Mesenchymal stem cell (in vitro differentiated cells and primary cell): ENCODE results near the gene UFSP1.

Experiments used
- DNase-seq: peaks from one replicate; pipeline ENCODE4 v3.0.0-alpha.2; 2013
- H2AFZ ChIP-seq: one replicate; pipeline ENCODE4 v1.6.1; 2013; ENCODE audit warnings: low read depth, mild to moderate bottlenecking, control low read depth, inconsistent platforms, low read length, moderate library complexity
- H2AK5ac ChIP-seq: 2 replicates; pipeline ENCODE4 v1.6.1; 2013; ENCODE audit warnings: low read length, moderate library complexity, mild to moderate bottlenecking, inconsistent platforms; ENCODE audit not compliant: severe bottlenecking
- H2BK120ac ChIP-seq: one replicate; pipeline ENCODE4 v1.6.1; 2013; ENCODE audit warnings: low read depth, mild to moderate bottlenecking, inconsistent platforms, low read length, moderate library complexity
- H2BK12ac ChIP-seq, 2 experiments: one replicate each; pipeline ENCODE4 v1.6.1; 2013; ENCODE audit warnings: inconsistent platforms in 2 of 2, low read length in 2 of 2, mild to moderate bottlenecking in 2 of 2, moderate library complexity in 2 of 2, control low read depth in 1 of 2
- H2BK15ac ChIP-seq: one replicate; pipeline ENCODE4 v1.6.1; 2013; ENCODE audit warnings: mild to moderate bottlenecking, low read depth, inconsistent platforms; ENCODE audit not compliant: poor library complexity, severe bottlenecking
- H2BK5ac ChIP-seq: 2 replicates; pipeline ENCODE4 v1.6.1; 2013; ENCODE audit warnings: low read depth, mild to moderate bottlenecking, low read length, control low read depth, inconsistent platforms; ENCODE audit not compliant: poor library complexity, severe bottlenecking
- H3K14ac ChIP-seq, 2 experiments: one replicate each; pipeline ENCODE4 v1.6.1; 2013; ENCODE audit warnings: inconsistent platforms in 2 of 2, low read length in 2 of 2, control low read depth in 1 of 2, mild to moderate bottlenecking in 1 of 2, moderate library complexity in 1 of 2
- H3K18ac ChIP-seq, 2 experiments: one replicate each; pipeline ENCODE4 v1.6.1; 2013; ENCODE audit warnings: inconsistent platforms in 2 of 2, low read length in 2 of 2, control low read depth in 1 of 2, low read depth in 1 of 2, mild to moderate bottlenecking in 1 of 2
- H3K23ac ChIP-seq, 2 experiments: one replicate each; pipeline ENCODE4 v1.6.1; 2013; ENCODE audit warnings: inconsistent platforms in 2 of 2, low read length in 2 of 2, mild to moderate bottlenecking in 2 of 2, moderate library complexity in 2 of 2, control low read depth in 1 of 2
- H3K27ac ChIP-seq: 2 replicates; pipeline ENCODE4 v1.5.1; 2013; ENCODE audit warnings: mild to moderate bottlenecking, moderate library complexity, low read length, control low read depth, inconsistent platforms; ENCODE audit not compliant: poor library complexity, severe bottlenecking
- H3K27me3 ChIP-seq, 2 experiments: 2 replicates each; pipeline versions ENCODE4 v1.6.1 to v1.7.0; 2013; ENCODE audit warnings: low read length in 2 of 2, mild to moderate bottlenecking in 2 of 2, moderate library complexity in 2 of 2, control low read depth in 1 of 2, inconsistent platforms in 1 of 2; ENCODE audit not compliant: control insufficient read depth in 1 of 2, insufficient read depth in 1 of 2
- H3K36me3 ChIP-seq, 2 experiments: 2 replicates each; pipeline versions ENCODE4 v1.6.1 to v1.7.0; 2013; ENCODE audit warnings: low read length in 2 of 2, control low read depth in 1 of 2, inconsistent platforms in 1 of 2, low read depth in 1 of 2, mild to moderate bottlenecking in 1 of 2; ENCODE audit not compliant: insufficient read depth in 2 of 2, control insufficient read depth in 1 of 2
- H3K4ac ChIP-seq, 2 experiments: one replicate each; pipeline ENCODE4 v1.6.1; 2013; ENCODE audit warnings: inconsistent platforms in 2 of 2, low read length in 2 of 2, mild to moderate bottlenecking in 2 of 2, moderate library complexity in 2 of 2, control low read depth in 1 of 2, low read depth in 1 of 2
- H3K4me1 ChIP-seq: 2 replicates; pipeline ENCODE4 v1.6.1; 2013; ENCODE audit warnings: low read depth, low read length, control low read depth; ENCODE audit not compliant: control insufficient read depth, insufficient read depth
- H3K4me2 ChIP-seq: 2 replicates; pipeline ENCODE4 v1.6.1; 2013; ENCODE audit warnings: low read length, mild to moderate bottlenecking, inconsistent platforms; ENCODE audit not compliant: poor library complexity, severe bottlenecking
- H3K4me3 ChIP-seq, 2 experiments: 2 replicates each; pipeline versions ENCODE4 v1.5.1 to v1.7.0; 2013; ENCODE audit warnings: low read length in 2 of 2, mild to moderate bottlenecking in 2 of 2, control low read depth in 1 of 2, low read depth in 1 of 2; ENCODE audit not compliant: insufficient read depth in 1 of 2
- H3K79me1 ChIP-seq: replicated peaks from 2 replicates; pipeline ENCODE4 v1.6.1; 2013; ENCODE audit warnings: mild to moderate bottlenecking, control low read depth, low read length, inconsistent platforms; ENCODE audit not compliant: poor library complexity, severe bottlenecking
- H3K9ac ChIP-seq: 2 replicates; pipeline ENCODE4 v1.7.0; 2013; ENCODE audit warnings: mild to moderate bottlenecking, low read length, moderate library complexity
- H3K9me3 ChIP-seq: 2 replicates; pipeline ENCODE4 v1.7.0; 2013; ENCODE audit warnings: mild to moderate bottlenecking, low read length; ENCODE audit not compliant: control insufficient read depth
- H4K8ac ChIP-seq: one replicate; pipeline ENCODE4 v1.6.1; 2013; ENCODE audit warnings: inconsistent platforms, mild to moderate bottlenecking, low read length, moderate library complexity
- H4K91ac ChIP-seq: one replicate; pipeline ENCODE4 v1.6.1; 2013; ENCODE audit warnings: mild to moderate bottlenecking, low read length, inconsistent platforms
- WGBS: methylation state at CpG from one replicate; pipeline ENCODE4 v1.1.7; 2013; ENCODE audit warnings: mixed read lengths; 5-methylcytosine and 5-hydroxymethylcytosine counted together

UFSP1 gene

DNA sequence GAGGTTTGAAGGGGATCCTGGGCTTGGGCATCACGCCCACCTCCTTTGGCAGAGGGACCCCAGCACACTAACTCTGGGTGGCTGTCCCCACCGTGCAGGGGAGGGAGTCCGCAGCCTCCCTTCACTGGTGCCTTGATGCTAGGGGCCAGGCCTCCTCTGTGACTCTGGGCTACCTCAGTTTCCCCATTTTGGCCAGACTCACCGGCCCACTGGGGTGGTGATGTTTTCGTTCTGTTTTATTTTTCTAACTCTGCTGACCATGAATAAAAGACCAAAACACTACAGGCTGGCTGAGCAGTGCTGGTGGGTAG is 22.8 kb downstream of the UFSP1 start:
- H3K4me3 ChIP-seq = peak overlapping the region; percentile 82 to 95
- H2BK5ac ChIP-seq = peak overlapping the region; percentile 60
- H3K27ac ChIP-seq = peak overlapping the region; percentile 60
- 80% methylated on average over 3 of the region's 5 CpGs for WGBS
- no peak overlapping the region for H3K23ac ChIP-seq
- H3K27me3 ChIP-seq = no peaks in the 10 kb centered on the region
- peak overlapping the region; percentile 78 for H3K4me2 ChIP-seq
- H2BK12ac ChIP-seq = peak overlapping the region; percentile 64 to 67
- DNase-seq = no peak
- peaks cover 19% of the 10 kb centered on the region for H3K79me1 ChIP-seq
- peak overlapping the region; percentile 76 to 96 for H3K18ac ChIP-seq
- peaks cover 25 to 60% of the 10 kb centered on the region in 2 experiments for H3K36me3 ChIP-seq
- H2AK5ac ChIP-seq = peak overlapping the region; percentile 86
- H3K4me1 ChIP-seq = peaks cover 35% of the 10 kb centered on the region
- H3K9ac ChIP-seq = peak overlapping the region; percentile 99
- peak overlapping the region; percentile 97 for H4K91ac ChIP-seq
- H4K8ac ChIP-seq = peak overlapping the region; percentile 96
- peak overlapping the region; percentile 97 for H2BK15ac ChIP-seq
- peak overlapping the region in 1 of 2 experiments; percentile 22 for H3K14ac ChIP-seq
- H3K9me3 ChIP-seq = no peaks in the 10 kb centered on the region
- H2AFZ ChIP-seq = no peak overlapping the region
- H3K4ac ChIP-seq = peak overlapping the region; percentile 56 to 82
- peak overlapping the region; percentile 77 for H2BK120ac ChIP-seq

DNA sequence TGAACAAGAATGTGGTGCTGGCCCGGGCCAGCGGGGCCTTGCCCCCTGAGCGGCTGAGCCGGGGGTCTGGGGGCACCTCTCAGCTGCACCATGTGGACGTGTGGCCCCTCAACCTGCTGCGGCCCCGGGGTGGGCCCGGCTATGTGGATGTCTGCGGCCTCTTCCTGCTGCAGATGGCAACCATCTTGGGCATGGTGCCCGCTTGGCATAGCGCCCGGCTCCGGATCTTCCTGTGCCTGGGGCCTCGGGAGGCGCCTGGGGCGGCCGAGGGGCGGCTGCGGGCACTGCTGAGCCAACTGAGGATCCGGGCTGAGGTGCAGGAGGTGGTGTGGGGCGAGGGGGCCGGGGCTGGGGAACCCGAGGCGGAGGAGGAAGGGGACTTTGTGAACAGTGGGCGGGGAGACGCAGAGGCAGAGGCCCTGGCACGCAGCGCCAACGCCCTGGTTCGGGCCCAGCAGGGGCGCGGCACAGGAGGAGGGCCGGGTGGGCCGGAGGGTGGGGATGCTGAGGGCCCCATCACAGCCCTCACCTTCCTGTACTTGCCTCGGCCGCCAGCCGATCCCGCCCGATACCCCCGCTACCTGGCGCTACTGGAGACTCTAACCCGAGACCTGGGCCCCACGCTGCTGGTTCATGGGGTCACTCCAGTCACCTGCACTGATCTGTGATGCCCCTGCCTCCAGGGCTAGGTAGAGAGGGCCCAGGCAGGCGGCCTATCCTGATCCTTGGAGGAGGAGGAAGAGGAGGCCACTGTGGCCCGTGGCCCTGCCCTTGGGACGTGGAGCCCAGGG is 23.4 kb downstream of the UFSP1 start:
- 95% methylated on average over 40 of the region's 46 CpGs for WGBS

DNA sequence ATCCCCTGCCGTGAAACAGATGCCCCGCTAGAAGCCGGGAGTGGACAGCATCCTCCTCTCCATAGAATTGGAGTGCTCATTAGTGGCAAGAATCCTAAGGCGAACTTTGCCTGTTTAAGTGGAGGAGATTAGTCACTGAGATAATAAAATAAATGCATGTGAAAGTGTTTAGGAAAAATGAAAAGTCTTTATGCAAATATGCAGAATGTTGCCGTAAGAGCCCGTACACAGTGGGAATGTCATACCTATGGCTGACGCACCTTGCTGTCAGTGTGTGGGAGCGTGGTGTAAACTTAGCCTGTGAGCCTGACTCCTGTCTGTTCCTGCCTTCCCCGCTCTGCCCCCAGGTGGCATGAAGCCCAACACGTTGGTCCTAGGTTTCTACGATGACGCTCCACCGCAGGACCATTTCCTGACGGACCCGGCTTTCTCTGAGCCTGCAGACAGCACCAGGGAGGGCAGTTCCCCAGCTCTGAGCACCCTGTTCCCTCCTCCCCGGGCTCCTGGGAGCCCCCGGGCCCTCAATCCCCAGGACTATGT is 24.1 kb downstream of the UFSP1 start:
- 87% methylated on average over 17 of the region's 17 CpGs for WGBS
- peaks cover 22 to 60% of the 10 kb centered on the region in 2 experiments for H3K36me3 ChIP-seq
- DNase-seq = no peak

More for the DNA sequence above, 23.4 kb downstream of the UFSP1 start:
- Histone ChIP-seq H2AFZ (no peak overlapping the region), H3K18ac (peak overlapping the region; percentile 72 to 76), H2BK15ac (peak overlapping the region; percentile 97), H3K9me3 (no peaks in the 10 kb centered on the region), H3K4ac (peak overlapping the region; percentile 77 to 82), H2BK12ac (peak overlapping the region; percentile 64 to 67), H4K8ac (peak overlapping the region; percentile 96), H2BK5ac (peak overlapping the region; percentile 60), H3K9ac (peak overlapping the region; percentile 99), H3K36me3 (peaks cover 22 to 60% of the 10 kb centered on the region in 2 experiments), H2BK120ac (peak overlapping the region; percentile 77), H3K14ac (peak overlapping the region in 1 of 2 experiments; percentile 22), H3K4me1 (peaks cover 33% of the 10 kb centered on the region), H3K27me3 (no peaks in the 10 kb centered on the region), H3K4me2 (no peak overlapping the region), H2AK5ac (peak overlapping the region; percentile 86), H3K79me1 (peaks cover 15% of the 10 kb centered on the region), H3K27ac (peak overlapping the region; percentile 60), H4K91ac (peak overlapping the region; percentile 97), H3K23ac (no peak overlapping the region), H3K4me3 (peak overlapping the region in 1 of 2 experiments; percentile 82)
- no peak for DNase-seq

DNA sequence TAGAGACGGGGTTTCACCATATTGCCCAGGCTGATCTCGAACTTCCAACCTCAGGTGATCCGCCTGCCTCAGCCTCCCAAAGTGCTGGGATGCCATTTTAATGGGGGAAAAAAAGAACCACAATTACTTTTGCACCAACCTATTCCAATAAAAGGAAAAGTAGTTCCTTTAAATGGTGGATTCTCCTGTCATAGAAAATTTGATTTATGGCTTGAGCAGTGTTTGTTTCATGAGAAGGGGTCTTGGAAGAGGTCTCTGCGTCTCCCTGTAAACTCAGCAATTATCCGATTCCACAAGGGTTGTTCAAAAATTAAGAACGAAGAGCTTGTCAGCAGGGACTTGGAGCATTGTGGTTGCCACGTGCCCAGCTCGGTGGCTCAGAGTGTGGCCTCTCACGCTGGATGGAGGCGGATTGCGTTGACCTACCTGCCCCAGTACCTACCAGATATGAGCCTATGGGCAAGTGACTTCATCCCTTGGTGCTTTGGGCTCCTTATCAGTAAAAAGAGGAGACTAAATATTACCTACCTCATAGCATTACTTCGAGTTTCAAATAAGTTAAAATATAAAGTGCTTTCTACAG is 25.2 kb downstream of the UFSP1 start:
- H3K27ac ChIP-seq = no peak overlapping the region
- peaks cover 26% of the 10 kb centered on the region for H3K4me1 ChIP-seq
- no peak overlapping the region for H3K4me2 ChIP-seq
- peaks cover 23 to 62% of the 10 kb centered on the region in 2 experiments for H3K36me3 ChIP-seq
- no peak overlapping the region for H2AFZ ChIP-seq
- 93% methylated on average over 11 of the region's 12 CpGs for WGBS
- no peak overlapping the region for H2AK5ac ChIP-seq
- DNase-seq = no peak
- H3K9me3 ChIP-seq = no peaks in the 10 kb centered on the region
- H3K4ac ChIP-seq = no peak overlapping the region
- H3K9ac ChIP-seq = no peak overlapping the region
- H3K14ac ChIP-seq = no peak overlapping the region
- no peak overlapping the region for H2BK5ac ChIP-seq
- no peak overlapping the region for H3K23ac ChIP-seq
- H4K8ac ChIP-seq = no peak overlapping the region
- peaks cover 22% of the 10 kb centered on the region for H3K79me1 ChIP-seq
- no peak overlapping the region for H3K18ac ChIP-seq
- no peak overlapping the region for H2BK12ac ChIP-seq
- H3K27me3 ChIP-seq = no peaks in the 10 kb centered on the region
- H3K4me3 ChIP-seq = no peak overlapping the region
- H2BK120ac ChIP-seq = no peak overlapping the region
- H2BK15ac ChIP-seq = no peak overlapping the region
- H4K91ac ChIP-seq = no peak overlapping the region

More for the DNA sequence above, 24.1 kb downstream of the UFSP1 start:
- Histone ChIP-seq H3K23ac (no peak overlapping the region), H2BK15ac (no peak overlapping the region), H3K27ac (no peak overlapping the region), H3K9ac (no peak overlapping the region), H3K4me3 (no peak overlapping the region), H3K18ac (no peak overlapping the region), H3K9me3 (no peaks in the 10 kb centered on the region), H3K27me3 (no peaks in the 10 kb centered on the region), H2AK5ac (no peak overlapping the region), H3K79me1 (peaks cover 18% of the 10 kb centered on the region), H3K4ac (no peak overlapping the region), H2AFZ (no peak overlapping the region), H3K4me2 (no peak overlapping the region), H2BK5ac (no peak overlapping the region), H4K8ac (peak overlapping the region; percentile 16), H3K14ac (no peak overlapping the region), H2BK120ac (no peak overlapping the region), H4K91ac (no peak overlapping the region), H2BK12ac (peak overlapping the region in 1 of 2 experiments; percentile 21), H3K4me1 (peaks cover 30% of the 10 kb centered on the region)
